Measurements from ENCODE around the gene MAP1LC3B.

The MAP1LC3B gene

DNA sequence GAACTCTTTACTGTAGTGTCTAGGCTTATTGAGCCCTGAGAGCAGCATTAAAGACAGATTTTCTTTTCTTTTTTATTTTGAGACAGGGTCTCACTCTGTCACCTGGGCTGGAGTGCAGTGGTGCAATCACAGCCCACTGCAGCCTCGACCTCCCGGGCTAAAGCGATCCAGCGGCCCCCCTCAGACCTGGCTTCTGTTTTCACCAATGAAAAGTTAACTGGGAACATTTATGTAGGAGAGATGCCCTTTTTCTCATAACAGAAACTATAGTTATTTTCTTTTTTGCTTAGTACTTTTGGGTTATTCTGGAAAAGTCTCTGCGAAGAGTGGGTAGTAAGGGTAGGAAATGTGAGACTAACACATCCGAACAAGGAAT lies 1.5 kb downstream of the MAP1LC3B start:
- in situ Hi-C loops (cut with HindIII; ENCODE audit: low pct_ligation_motif_present, low pct_unique_long_range_greater_than_20kb, low sequenced_read_pairs) = no loop called here
- DNase-seq = no peak

DNA sequence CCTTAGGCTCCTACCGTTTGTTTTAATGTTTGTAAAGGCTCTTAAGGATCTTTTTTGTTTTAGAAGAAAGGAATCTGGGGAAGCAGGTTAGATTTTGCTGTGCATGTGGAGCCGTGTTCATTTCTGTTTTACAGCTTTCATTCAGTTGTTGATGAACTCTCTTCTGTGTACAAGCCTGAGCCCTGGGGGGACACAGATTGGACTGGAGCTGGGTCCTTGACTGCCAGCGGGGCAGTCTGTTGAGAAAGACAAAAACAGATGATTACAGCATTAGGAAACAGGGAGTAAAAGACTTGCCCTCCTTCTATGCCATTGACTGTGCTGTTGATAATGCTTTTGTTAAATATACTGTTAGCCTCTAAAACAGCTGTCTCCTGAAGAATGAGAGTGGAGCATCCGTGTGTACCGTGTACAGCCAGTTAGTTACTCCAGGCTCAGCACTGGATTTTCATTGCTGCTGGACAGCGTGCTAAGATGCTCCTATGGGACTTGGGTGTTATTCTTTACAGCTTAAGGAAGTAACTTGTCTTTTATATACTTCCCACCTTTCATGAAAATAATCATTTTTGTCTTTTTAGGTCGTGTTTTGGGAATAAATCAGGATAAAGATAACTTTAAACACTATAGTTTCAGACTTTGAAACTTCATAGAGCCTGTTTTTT lies 3.2 kb downstream of the MAP1LC3B start:
- in situ Hi-C loops (cut with HindIII; ENCODE audit: low pct_ligation_motif_present, low pct_unique_long_range_greater_than_20kb, low sequenced_read_pairs) = no loop called here
- no peak for DNase-seq

DNA sequence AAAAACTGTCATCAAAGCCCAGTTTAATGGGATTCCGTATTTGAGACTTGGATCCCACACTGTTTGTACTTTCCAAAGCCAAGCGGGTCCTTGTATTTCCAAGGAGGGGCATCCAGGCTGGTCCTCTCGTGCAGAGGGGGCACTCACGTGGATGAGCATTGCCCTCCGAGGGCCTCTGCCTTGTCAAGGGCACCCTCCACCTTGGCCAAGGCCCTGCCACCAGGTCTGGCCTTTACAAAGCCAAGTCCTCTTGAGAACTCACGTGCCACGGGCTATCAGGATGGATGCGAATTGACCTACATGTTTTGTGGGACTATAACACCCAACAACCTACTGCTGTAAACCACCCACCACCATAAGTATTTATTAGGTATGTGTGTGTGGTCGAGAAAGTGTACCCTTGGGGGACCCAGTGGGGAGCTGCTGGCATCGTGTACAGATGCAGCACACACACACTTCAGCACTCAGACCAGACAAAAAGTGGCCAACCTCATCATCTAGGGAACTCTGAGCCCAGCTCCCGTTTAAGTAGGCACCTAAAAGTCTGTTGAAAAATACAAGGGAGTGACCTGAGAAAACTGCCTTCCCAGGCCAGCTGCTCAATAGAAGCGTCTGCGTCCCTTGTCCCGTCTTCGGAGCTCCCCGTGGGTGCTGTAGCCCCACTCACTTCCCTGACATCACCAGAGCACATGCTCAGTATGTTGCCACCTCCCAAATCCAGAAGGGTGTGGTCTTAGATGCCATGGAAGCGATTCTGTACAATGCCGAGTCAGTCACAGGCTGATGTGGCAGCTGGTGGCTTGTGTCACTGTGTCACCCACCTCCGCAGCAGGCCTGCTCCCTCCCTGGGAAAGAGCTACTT lies 12.9 kb downstream of the MAP1LC3B start:
- in situ Hi-C loops (cut with HindIII; ENCODE audit: low pct_ligation_motif_present, low pct_unique_long_range_greater_than_20kb, low sequenced_read_pairs) = no loop called here
- DNase-seq = no peak

DNA sequence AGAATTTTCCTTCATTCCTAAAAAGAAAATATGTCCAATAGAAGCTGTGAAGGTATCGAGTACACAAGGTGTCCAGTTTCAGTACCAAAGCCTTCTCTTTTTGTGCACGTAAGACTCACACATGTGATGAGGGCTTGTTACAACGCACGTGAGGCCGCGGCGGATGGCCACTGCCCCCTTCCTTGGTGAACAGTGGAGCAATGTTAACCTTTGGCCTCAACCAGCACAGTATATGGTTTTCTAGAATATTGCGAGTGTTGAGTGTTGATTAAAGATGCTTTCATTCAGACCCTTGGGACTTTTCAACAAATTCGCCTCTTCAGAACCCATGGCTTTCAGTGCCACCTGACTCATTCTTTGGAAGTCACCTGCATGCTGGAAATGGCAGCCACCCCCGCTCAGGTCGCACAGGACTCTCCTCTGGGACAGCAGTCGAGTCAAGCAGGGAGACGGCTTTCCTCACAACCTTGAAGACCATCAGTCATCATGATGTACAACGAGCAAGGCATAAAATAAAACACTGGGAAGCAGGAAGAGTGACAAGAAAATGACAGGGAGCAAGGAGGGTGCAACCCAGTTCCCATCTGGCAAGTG lies 14.5 kb downstream of the MAP1LC3B start:
- DNase-seq = no peak
- in situ Hi-C loops (cut with HindIII; ENCODE audit: low pct_ligation_motif_present, low pct_unique_long_range_greater_than_20kb, low sequenced_read_pairs) = no loop called here

DNA sequence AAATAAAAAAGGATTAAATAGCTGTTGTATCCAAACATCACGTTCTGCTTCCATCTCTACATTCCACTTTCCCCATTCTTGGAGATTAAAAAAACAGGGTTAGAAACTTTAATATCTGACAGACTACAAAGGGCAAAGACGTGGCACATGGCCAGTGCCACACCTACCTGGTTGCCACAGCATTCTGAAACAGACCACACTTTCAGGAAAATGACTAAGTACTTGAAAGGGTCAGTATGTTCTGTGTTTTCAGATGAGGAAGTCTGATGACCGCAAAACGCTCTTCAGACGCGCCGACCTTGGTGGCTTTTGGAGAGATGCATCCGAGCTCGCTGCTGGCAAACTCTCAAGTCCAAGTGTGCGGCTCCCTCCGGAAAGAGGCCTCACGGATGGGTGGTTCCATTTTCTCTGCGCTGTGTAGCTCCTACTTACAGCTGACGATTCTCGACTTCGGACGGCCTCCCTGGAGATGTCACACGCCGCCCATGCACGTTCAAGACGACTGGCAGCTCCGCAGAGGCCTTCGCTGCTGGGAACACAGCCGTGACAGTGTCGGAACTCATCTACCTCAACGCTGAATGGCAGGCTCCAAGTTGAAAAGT lies 15.5 kb downstream of the MAP1LC3B start:
- in situ Hi-C loops (cut with HindIII; ENCODE audit: low pct_ligation_motif_present, low pct_unique_long_range_greater_than_20kb, low sequenced_read_pairs) = no loop called here

GRCh38 chr16:87409153-87409552 lies 17.0 kb downstream of the MAP1LC3B start:
- no peak for DNase-seq
- in situ Hi-C loops (cut with HindIII; ENCODE audit: low pct_ligation_motif_present, low pct_unique_long_range_greater_than_20kb, low sequenced_read_pairs) = no loop called here

More for the DNA sequence above, 15.5 kb downstream of the MAP1LC3B start:
- DNase-seq = peak; percentile 98

DNA sequence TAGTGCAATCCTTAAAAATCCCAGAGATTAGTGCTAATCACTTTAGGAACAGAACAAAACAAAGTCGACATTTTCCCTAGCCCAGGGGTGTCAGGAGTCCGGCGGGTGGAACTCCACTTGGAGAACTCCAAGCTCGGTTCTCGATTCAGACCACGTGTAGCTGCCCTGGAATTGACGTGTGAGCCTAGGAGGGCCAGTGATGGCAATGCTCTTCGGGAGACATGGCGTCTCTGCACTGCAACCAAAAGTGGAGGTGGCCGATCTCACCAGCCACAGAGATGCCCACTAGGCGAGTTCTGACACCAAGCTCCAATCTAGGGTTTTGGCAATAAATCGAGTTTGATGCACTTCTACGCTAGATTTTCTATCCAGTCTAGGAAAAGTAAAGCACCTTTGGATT lies 17.6 kb downstream of the MAP1LC3B start:
- in situ Hi-C loops (cut with HindIII; ENCODE audit: low pct_ligation_motif_present, low pct_unique_long_range_greater_than_20kb, low sequenced_read_pairs) = no loop called here
- no peak for DNase-seq

DNA sequence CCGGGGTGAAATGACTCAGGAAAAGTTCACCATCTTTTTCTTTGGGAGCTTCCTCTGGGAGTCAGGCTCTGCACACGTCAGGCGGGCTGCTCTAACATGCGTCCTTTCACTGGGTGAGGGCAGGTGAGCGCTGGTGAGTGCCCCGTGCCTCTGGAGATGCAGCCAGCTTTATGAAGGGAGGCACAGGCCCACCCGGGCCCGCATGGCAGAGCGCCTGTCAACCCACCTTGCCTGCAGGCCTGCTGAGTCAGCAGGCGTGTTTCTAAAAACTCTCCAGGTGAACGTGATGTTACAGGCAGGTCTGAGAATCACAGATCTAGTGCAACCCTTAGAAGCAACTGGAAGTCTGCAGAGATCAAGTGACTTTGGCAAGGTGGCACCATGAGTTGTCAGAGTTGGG lies 18.4 kb downstream of the MAP1LC3B start:
- in situ Hi-C loops (cut with HindIII; ENCODE audit: low pct_ligation_motif_present, low pct_unique_long_range_greater_than_20kb, low sequenced_read_pairs) = no loop called here
- no peak for DNase-seq

- DNase-seq = no peak
- in situ Hi-C loops (cut with HindIII; ENCODE audit: low pct_ligation_motif_present, low pct_unique_long_range_greater_than_20kb, low sequenced_read_pairs) = no loop called here
Measured at GRCh38 chr16:87410968-87411367, 18.8 kb downstream of the MAP1LC3B start.

DNA sequence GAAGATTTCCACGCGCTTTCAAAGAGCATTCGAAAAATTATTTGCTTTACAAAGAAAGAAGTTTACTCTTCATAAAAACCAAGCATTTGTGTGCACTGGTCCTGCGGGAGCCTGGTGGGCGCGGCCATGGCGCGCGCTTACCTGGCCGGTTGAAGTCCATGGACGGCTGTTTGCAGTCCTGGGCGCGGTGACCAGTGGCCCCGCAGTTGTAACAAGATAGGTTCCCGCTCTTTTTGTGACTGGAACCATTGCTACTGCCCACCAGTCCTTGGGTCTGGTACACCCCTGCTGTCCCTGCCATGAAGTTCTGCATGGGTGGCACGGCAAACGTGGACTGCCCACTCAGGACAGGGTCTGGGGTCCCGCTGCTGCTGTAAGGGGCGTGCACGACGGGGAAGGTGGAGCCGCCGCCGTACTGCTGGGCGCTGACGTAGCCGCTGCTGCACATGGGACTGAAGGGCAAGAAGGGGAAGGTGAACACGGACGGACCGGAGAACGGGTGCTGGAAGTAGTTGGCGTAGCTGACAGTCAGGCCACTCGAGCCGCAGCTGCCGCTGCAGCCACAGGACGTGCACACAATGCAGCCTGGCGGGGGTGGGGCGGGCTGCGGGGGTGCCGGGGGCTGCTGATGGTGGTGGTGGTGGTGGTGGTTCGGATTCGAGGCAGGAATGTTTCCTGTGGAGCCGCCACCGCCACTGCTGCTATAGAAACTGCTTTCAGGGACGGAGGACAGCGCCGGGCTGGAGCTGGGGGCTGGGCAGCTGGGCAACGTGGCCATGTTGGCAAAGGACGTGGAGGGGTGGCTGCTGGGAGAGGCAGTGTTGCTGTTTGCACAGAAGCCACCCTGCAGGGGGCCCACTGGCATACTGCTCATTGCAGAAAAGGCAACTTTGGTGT lies 19.5 kb downstream of the MAP1LC3B start:
- no peak for DNase-seq
- in situ Hi-C loops (cut with HindIII; ENCODE audit: low pct_ligation_motif_present, low pct_unique_long_range_greater_than_20kb, low sequenced_read_pairs) = no loop called here

DNA sequence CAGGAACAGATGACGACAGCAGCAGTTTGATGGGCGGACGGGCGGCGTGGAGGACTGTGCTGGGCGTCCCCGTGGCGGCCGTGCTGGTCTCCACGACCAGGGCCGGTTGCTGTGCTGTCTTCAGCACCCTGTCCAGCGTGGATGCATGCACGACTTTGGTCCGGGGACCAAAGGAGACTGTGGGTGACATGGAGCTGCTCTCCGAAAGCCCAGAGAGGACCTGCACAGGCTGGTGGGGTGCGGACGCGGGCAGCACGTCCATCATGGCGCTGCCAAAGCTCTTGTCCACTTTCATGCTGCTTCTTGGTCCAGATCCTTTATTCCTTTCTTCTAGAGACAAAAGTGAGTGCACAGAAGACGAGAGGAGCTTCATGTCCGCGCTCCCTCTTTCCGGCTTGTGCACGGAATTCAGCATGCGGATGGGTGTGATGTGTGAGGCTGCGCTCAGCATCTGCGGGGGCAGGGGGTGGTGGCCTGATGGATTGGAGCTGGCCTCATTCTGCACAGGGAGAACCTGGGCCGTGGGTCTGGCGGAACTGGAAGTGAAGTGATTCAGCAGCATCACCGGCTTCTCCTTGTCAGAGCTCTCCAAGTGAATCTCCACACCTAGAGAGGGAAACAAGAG lies 20.3 kb downstream of the MAP1LC3B start:
- DNase-seq = no peak
- in situ Hi-C loops (cut with HindIII; ENCODE audit: low pct_ligation_motif_present, low pct_unique_long_range_greater_than_20kb, low sequenced_read_pairs) = no loop called here

DNA sequence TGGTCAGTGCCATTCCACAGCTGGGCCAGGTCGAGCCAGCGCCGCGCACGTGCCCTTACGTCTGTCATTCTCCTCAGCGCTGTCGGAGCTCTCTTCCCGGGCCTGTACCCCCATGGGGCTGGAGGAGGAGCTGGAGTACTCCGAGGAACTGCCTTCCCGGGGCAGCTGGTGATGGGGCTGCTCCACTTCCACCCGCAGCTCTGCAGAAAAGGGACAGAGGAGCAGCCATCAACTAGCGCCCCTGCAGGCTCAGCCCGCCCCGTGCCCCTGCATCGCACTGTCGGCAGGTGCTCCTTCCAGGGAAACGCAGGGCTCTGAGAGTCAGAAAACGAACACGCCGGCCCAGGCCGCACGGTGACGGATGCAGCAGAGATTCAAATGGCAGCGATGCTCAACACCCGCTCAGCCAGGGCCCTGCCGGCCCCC lies 20.9 kb downstream of the MAP1LC3B start:
- in situ Hi-C loops (cut with HindIII; ENCODE audit: low pct_ligation_motif_present, low pct_unique_long_range_greater_than_20kb, low sequenced_read_pairs) = no loop called here

DNA sequence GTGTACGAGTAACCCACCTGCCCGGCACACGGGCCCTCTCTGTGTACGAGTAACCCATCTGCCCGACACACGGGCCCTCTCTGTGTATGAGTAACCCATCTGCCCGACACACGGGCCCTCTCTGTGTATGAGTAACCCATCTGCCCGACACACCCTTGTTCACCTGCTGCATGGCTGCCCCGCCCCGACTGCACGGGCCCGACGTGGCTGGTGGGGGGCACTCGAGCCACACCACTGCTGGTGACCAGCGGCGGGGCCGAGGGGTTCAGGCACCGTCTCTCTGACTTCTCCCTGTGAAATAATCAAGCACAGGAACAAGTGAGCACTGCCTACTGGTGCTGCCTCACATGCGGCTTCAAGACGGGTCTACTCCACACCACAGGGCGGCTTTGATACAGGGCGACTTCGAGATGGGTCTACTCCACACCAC lies 22.1 kb downstream of the MAP1LC3B start:
- DNase-seq = peak; percentile 44
- in situ Hi-C loops (cut with HindIII; ENCODE audit: low pct_ligation_motif_present, low pct_unique_long_range_greater_than_20kb, low sequenced_read_pairs) = no loop called here

More for the DNA sequence above, 20.9 kb downstream of the MAP1LC3B start:
- no peak for DNase-seq

- no peak for DNase-seq
- in situ Hi-C loops (cut with HindIII; ENCODE audit: low pct_ligation_motif_present, low pct_unique_long_range_greater_than_20kb, low sequenced_read_pairs) = no loop called here
Measured at GRCh38 chr16:87415441-87415840, 23.3 kb downstream of the MAP1LC3B start.

DNA sequence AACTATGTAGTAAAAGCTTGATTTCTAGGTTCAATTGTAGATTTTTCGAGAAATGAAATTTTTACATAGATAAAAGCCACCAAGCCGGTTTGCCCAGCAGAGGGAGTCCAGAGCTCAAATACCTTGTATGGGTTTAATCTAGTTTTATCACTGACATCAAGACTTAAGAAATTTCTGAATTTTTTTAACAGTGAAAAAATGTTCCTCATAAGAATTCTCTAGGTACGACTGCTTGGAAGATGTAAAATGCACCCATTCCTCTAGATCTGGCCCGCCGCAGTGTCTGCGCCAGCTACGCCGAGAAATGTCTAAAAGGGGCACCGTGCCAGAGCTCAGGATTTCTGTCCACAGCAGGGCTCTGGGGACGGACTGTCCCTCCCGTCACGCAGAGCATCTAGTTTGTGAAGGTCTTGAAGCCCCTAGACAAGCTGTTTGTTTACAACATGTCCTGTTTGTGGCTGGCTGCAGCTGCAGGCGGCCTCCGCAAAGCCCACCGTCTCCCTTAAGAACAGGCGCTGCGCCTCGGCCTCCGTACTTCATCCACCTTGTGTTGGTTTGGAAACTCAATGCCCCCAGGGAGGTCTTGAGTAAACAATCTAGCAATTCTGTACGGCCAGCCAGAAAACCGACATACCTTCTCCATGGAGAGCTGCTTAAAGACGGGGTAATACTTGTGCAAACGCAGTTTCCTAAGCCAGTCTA lies 24.8 kb downstream of the MAP1LC3B start:
- peak; percentile 67 for DNase-seq
- in situ Hi-C loops (cut with HindIII; ENCODE audit: low pct_ligation_motif_present, low pct_unique_long_range_greater_than_20kb, low sequenced_read_pairs) = no loop called here

- no peak for DNase-seq
- in situ Hi-C loops (cut with HindIII; ENCODE audit: low pct_ligation_motif_present, low pct_unique_long_range_greater_than_20kb, low sequenced_read_pairs) = no loop called here
Measured at GRCh38 chr16:87417528-87417910, 25.4 kb downstream of the MAP1LC3B start.

- in situ Hi-C loops (cut with HindIII; ENCODE audit: low pct_ligation_motif_present, low pct_unique_long_range_greater_than_20kb, low sequenced_read_pairs) = no loop called here
- DNase-seq = no peak
Measured at GRCh38 chr16:87418216-87418615, 26.1 kb downstream of the MAP1LC3B start.
